GM12864 (cell line): ENCODE measurements around the gene NPR1.

Source experiments
- DNase-seq: peaks from one replicate; pipeline ENCODE4 v3.0.0-alpha.2; 2011; ENCODE audit warnings: low read depth
- H3K4me3 ChIP-seq: 2 replicates; pipeline ENCODE4 v1.5.1; 2011; ENCODE audit warnings: mild to moderate bottlenecking, low read depth, low read length, control low read depth
- CTCF ChIP-seq: IDR thresholded peaks from 2 replicates; pipeline ENCODE4 v1.5.1; 2011; ENCODE audit warnings: low read depth, mild to moderate bottlenecking, moderate library complexity, low read length, control low read depth, inconsistent platforms; ENCODE audit errors: missing control alignments

NPR1 gene

GRCh38 chr1:153642161-153642560 lies 36.3 kb upstream of the NPR1 start:
- DNase-seq: no peak
- TF ChIP-seq CTCF: no peak
- no peak overlapping the region for H3K4me3 ChIP-seq

- no peak overlapping the region for H3K4me3 ChIP-seq
- no peak for DNase-seq
- no peak for TF ChIP-seq CTCF
These were observed 35.4 kb upstream of the NPR1 start for GRCh38 chr1:153643100-153643499.

- no peak overlapping the region for H3K4me3 ChIP-seq
- no peak for TF ChIP-seq CTCF
- no peak for DNase-seq
These were observed 34.7 kb upstream of the NPR1 start for GRCh38 chr1:153643816-153644215.

GRCh38 chr1:153646672-153647345 lies 31.7 kb upstream of the NPR1 start:
- TF ChIP-seq CTCF: no peak
- H3K4me3 ChIP-seq: no peak overlapping the region
- DNase-seq: no peak

- no peak overlapping the region for H3K4me3 ChIP-seq
- DNase-seq: no peak
- TF ChIP-seq CTCF: no peak
These were observed 31.2 kb upstream of the NPR1 start for GRCh38 chr1:153647346-153647714.

GRCh38 chr1:153648000-153648643 lies 30.4 kb upstream of the NPR1 start:
- H3K4me3 ChIP-seq: no peak overlapping the region
- DNase-seq: no peak
- no peak for TF ChIP-seq CTCF
